T-helper 1 cell treated with Interleukin-12 subunit alpha and Interleukin-12 subunit beta and Interleukin-4 antibody, amounts not matched to agents 30 μg/mL and 1 μg/mL, for 36 hours (primary cell): ENCODE data around the gene BRI3BP.
"Not testable (repeated sequence)": the region's sequence is repeated elsewhere in the genome, so short reads cannot be mapped to it uniquely, and the experiment has no call there.

Experiments used
- H3K27ac Mint-ChIP-seq: one replicate; pipeline ENCODE4 v1.8.0; 2021; ENCODE audit warnings: mild to moderate bottlenecking, mixed read lengths
- H3K27me3 Mint-ChIP-seq: one replicate; pipeline ENCODE4 v1.8.0; 2021; ENCODE audit warnings: low read depth, mixed read lengths
- H3K36me3 Mint-ChIP-seq: one replicate; pipeline ENCODE4 v1.8.0; 2021; ENCODE audit warnings: low read depth, mixed read lengths
- H3K4me1 Mint-ChIP-seq: one replicate; pipeline ENCODE4 v1.8.0; 2021; ENCODE audit warnings: low read depth, mixed read lengths
- H3K4me3 Mint-ChIP-seq: one replicate; pipeline ENCODE4 v1.8.0; 2021; ENCODE audit warnings: mild to moderate bottlenecking, moderate library complexity, mixed read lengths
- H3K9me3 Mint-ChIP-seq: one replicate; pipeline ENCODE4 v1.8.0; 2021; ENCODE audit warnings: mixed read lengths

Gene BRI3BP

GRCh38 chr12:125024949-125025563 lies 31.6 kb downstream of the BRI3BP start:
- H3K9me3 Mint-ChIP-seq, result no peaks in the 10 kb centered on the region
- H3K4me3 Mint-ChIP-seq, result no peak overlapping the region
- H3K36me3 Mint-ChIP-seq, result peaks cover 16% of the 10 kb centered on the region
- no peaks in the 10 kb centered on the region for H3K4me1 Mint-ChIP-seq
- H3K27ac Mint-ChIP-seq, result no peak overlapping the region
- H3K27me3 Mint-ChIP-seq, result no peaks in the 10 kb centered on the region

GRCh38 chr12:125025606-125026235 lies 32.3 kb downstream of the BRI3BP start:
- H3K9me3 Mint-ChIP-seq, result no peaks in the 10 kb centered on the region
- no peaks in the 10 kb centered on the region for H3K27me3 Mint-ChIP-seq
- no peaks in the 10 kb centered on the region for H3K4me1 Mint-ChIP-seq
- H3K4me3 Mint-ChIP-seq, result no peak overlapping the region
- no peak overlapping the region for H3K27ac Mint-ChIP-seq
- peaks cover 16% of the 10 kb centered on the region for H3K36me3 Mint-ChIP-seq

GRCh38 chr12:125028106-125028505 lies 34.7 kb downstream of the BRI3BP start:
- no peak overlapping the region for H3K27ac Mint-ChIP-seq
- H3K36me3 Mint-ChIP-seq, result peaks cover 9% of the 10 kb centered on the region
- H3K27me3 Mint-ChIP-seq, result no peaks in the 10 kb centered on the region
- H3K4me3 Mint-ChIP-seq, result no peak overlapping the region
- H3K4me1 Mint-ChIP-seq, result no peaks in the 10 kb centered on the region
- no peaks in the 10 kb centered on the region for H3K9me3 Mint-ChIP-seq

GRCh38 chr12:125029761-125030358 lies 36.4 kb downstream of the BRI3BP start:
- peaks cover 6% of the 10 kb centered on the region for H3K36me3 Mint-ChIP-seq
- H3K9me3 Mint-ChIP-seq, result peaks cover 2% of the 10 kb centered on the region
- H3K4me1 Mint-ChIP-seq, result no peaks in the 10 kb centered on the region
- H3K27me3 Mint-ChIP-seq, result no peaks in the 10 kb centered on the region
- H3K27ac Mint-ChIP-seq, result no peak overlapping the region
- no peak overlapping the region for H3K4me3 Mint-ChIP-seq

- H3K4me1 Mint-ChIP-seq, H3K4me3 Mint-ChIP-seq, H3K27me3 Mint-ChIP-seq: not testable (repeated sequence)
Observed at GRCh38 chr12:125031471-125031870, 38.0 kb downstream of the BRI3BP start.

GRCh38 chr12:125032466-125033152 lies 39.2 kb downstream of the BRI3BP start:
- peaks cover 9% of the 10 kb centered on the region for H3K36me3 Mint-ChIP-seq
- H3K9me3 Mint-ChIP-seq, result peaks cover 10% of the 10 kb centered on the region
- H3K27me3 Mint-ChIP-seq, result no peaks in the 10 kb centered on the region

More at GRCh38 chr12:125031471-125031870, 38.0 kb downstream of the BRI3BP start:
- peaks cover 10% of the 10 kb centered on the region for H3K9me3 Mint-ChIP-seq
- H3K27ac Mint-ChIP-seq, H3K36me3 Mint-ChIP-seq: not testable (repeated sequence)

GRCh38 chr12:125033288-125033687 lies 39.8 kb downstream of the BRI3BP start:
- H3K4me1 Mint-ChIP-seq, result no peaks in the 10 kb centered on the region
- peaks cover 8% of the 10 kb centered on the region for H3K36me3 Mint-ChIP-seq
- H3K9me3 Mint-ChIP-seq, result peaks cover 10% of the 10 kb centered on the region
- no peak overlapping the region for H3K4me3 Mint-ChIP-seq
- no peaks in the 10 kb centered on the region for H3K27me3 Mint-ChIP-seq
- no peak overlapping the region for H3K27ac Mint-ChIP-seq

More at GRCh38 chr12:125032466-125033152, 39.2 kb downstream of the BRI3BP start:
- Mint-ChIP-seq H3K4me3 (no peak overlapping the region), H3K27ac (no peak overlapping the region), H3K4me1 (no peaks in the 10 kb centered on the region)

GRCh38 chr12:125038976-125039625 lies 45.7 kb downstream of the BRI3BP start:
- Mint-ChIP-seq H3K4me1 (no peaks in the 10 kb centered on the region), H3K9me3 (peaks cover 10% of the 10 kb centered on the region), H3K27me3 (no peaks in the 10 kb centered on the region), H3K4me3 (no peak overlapping the region), H3K36me3 (peaks cover 4% of the 10 kb centered on the region), H3K27ac (no peak overlapping the region)

- Mint-ChIP-seq H3K4me1 (peaks cover 3% of the 10 kb centered on the region), H3K27me3 (no peaks in the 10 kb centered on the region), H3K36me3 (no peaks in the 10 kb centered on the region), H3K27ac (peak overlapping the region; percentile 77), H3K4me3 (peak overlapping the region; percentile 90), H3K9me3 (no peaks in the 10 kb centered on the region)
Observed at GRCh38 chr12:125049093-125049458, 55.6 kb downstream of the BRI3BP start.

GRCh38 chr12:125050446-125050845 lies 57.0 kb downstream of the BRI3BP start:
- Mint-ChIP-seq H3K9me3 (no peaks in the 10 kb centered on the region), H3K27ac (no peak overlapping the region), H3K4me3 (peak overlapping the region; percentile 90), H3K4me1 (peaks cover 3% of the 10 kb centered on the region), H3K27me3 (no peaks in the 10 kb centered on the region), H3K36me3 (no peaks in the 10 kb centered on the region)

- H3K4me1 Mint-ChIP-seq, result peaks cover 3% of the 10 kb centered on the region
- no peak overlapping the region for H3K4me3 Mint-ChIP-seq
- no peaks in the 10 kb centered on the region for H3K9me3 Mint-ChIP-seq
- no peak overlapping the region for H3K27ac Mint-ChIP-seq
- H3K36me3 Mint-ChIP-seq, result no peaks in the 10 kb centered on the region
- H3K27me3 Mint-ChIP-seq, result no peaks in the 10 kb centered on the region
Observed at GRCh38 chr12:125050868-125051267, 57.4 kb downstream of the BRI3BP start.

- Mint-ChIP-seq H3K27me3 (peaks cover 4% of the 10 kb centered on the region), H3K36me3 (no peaks in the 10 kb centered on the region), H3K27ac (no peak overlapping the region), H3K9me3 (no peaks in the 10 kb centered on the region), H3K4me3 (no peak overlapping the region), H3K4me1 (peaks cover 3% of the 10 kb centered on the region)
Observed at GRCh38 chr12:125053821-125054220, 60.4 kb downstream of the BRI3BP start.

- peaks cover 11% of the 10 kb centered on the region for H3K27me3 Mint-ChIP-seq
Observed at GRCh38 chr12:125055591-125055990, 62.1 kb downstream of the BRI3BP start.

GRCh38 chr12:125056306-125056705 lies 62.9 kb downstream of the BRI3BP start:
- Mint-ChIP-seq H3K4me1 (no peaks in the 10 kb centered on the region), H3K4me3 (no peak overlapping the region), H3K27ac (no peak overlapping the region), H3K36me3 (no peaks in the 10 kb centered on the region), H3K27me3 (peaks cover 11% of the 10 kb centered on the region), H3K9me3 (no peaks in the 10 kb centered on the region)

More at GRCh38 chr12:125055591-125055990, 62.1 kb downstream of the BRI3BP start:
- Mint-ChIP-seq H3K27ac (no peak overlapping the region), H3K9me3 (no peaks in the 10 kb centered on the region), H3K4me3 (no peak overlapping the region), H3K36me3 (no peaks in the 10 kb centered on the region), H3K4me1 (no peaks in the 10 kb centered on the region)
